ENCODE measurements around the gene GALNT12. TPM values are rescaled to one million over a fixed set of nuclear protein-coding genes. Genes with fewer than 3 reads are reported as not detected.

GALNT12 gene
- total RNA-seq, 4 donors from 2014 or later = 12.4 to 22.4 (median 16.2) TPM

GRCh38 chr9:98823666-98824334 is 16.3 kb downstream of the GALNT12 start:
- DNase-seq (ENCODE audit: extremely low spot score) = no peak
- Histone ChIP-seq H3K27me3 (no peaks in the 10 kb centered on the region), H3K4me1 (no peaks in the 10 kb centered on the region), H3K4me3 (no peak overlapping the region), H3K36me3 (peaks cover 0 to 27% (median 11%) of the 10 kb centered on the region in 4 donors), H3K27ac (replicated peaks in 1 of 4) (no peak overlapping the region), H3K9me3 (no peaks in the 10 kb centered on the region)
- WGBS = 100% methylated on average over 3 of the region's 3 CpGs
- TF ChIP-seq CTCF (IDR thresholded peaks at IDR 0.05) = no peak
- TF ChIP-seq EP300 (IDR thresholded peaks at IDR 0.05) = no peak
- intact Hi-C loops (cut with DNase I) = no loop called here

GRCh38 chr9:98825414-98825813 is 17.9 kb downstream of the GALNT12 start:
- Histone ChIP-seq H3K9me3 (no peaks in the 10 kb centered on the region), H3K4me3 (no peak overlapping the region), H3K27ac (replicated peaks in 1 of 4) (no peak overlapping the region), H3K27me3 (no peaks in the 10 kb centered on the region), H3K4me1 (no peaks in the 10 kb centered on the region), H3K36me3 (peaks cover 0 to 27% (median 14%) of the 10 kb centered on the region in 4 donors)
- intact Hi-C loops (cut with DNase I) = no loop called here
- no peak for TF ChIP-seq CTCF (IDR thresholded peaks at IDR 0.05)
- TF ChIP-seq POLR2A (IDR thresholded peaks at IDR 0.05; ENCODE audit: low read depth) = no peak
- 90% methylated on average over 3 of the region's 3 CpGs for WGBS
- no peak for DNase-seq (ENCODE audit: extremely low spot score)

- 95% methylated on average over 15 of the region's 20 CpGs for WGBS
- no peaks in the 10 kb centered on the region for H3K9me3 ChIP-seq
- no peaks in the 10 kb centered on the region for H3K27me3 ChIP-seq
- intact Hi-C loops (cut with DNase I) = no loop called here
- DNase-seq (ENCODE audit: extremely low spot score) = no peak
- H3K4me3 ChIP-seq = no peak overlapping the region
- no peaks in the 10 kb centered on the region for H3K4me1 ChIP-seq
- peaks cover 0 to 31% (median 15%) of the 10 kb centered on the region in 4 donors for H3K36me3 ChIP-seq
- H3K27ac ChIP-seq (replicated peaks in 1 of 4) = no peak overlapping the region
- TF ChIP-seq EP300 (IDR thresholded peaks at IDR 0.05) (no peak), POLR2AphosphoS5 (IDR thresholded peaks at IDR 0.05) (no peak), CTCF (IDR thresholded peaks at IDR 0.05) (no peak), POLR2A (IDR thresholded peaks at IDR 0.05; ENCODE audit: low read depth) (no peak)
These were observed 19.2 kb downstream of the GALNT12 start for GRCh38 chr9:98826716-98827115.

DNA sequence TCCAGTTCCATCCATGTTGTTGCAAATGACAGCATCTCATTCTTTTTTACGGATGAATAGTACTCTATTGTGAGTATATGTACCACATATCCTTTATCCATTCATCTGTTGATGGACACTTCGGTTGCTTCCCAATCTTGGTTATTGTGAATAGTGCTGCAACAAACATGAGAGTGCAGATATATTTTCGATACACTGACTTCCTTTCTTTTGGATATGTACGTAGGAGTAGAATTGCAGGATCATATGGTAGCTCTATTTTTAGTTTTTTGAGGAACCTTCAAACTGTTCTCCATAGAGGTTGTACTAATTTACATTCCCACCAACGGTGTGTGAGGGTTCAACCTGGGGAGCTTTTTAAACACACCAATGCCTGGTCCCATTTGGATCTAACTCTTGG is 22.3 kb downstream of the GALNT12 start:
- TF ChIP-seq EP300 (IDR thresholded peaks at IDR 0.05) (no peak), CTCF (IDR thresholded peaks at IDR 0.05) (no peak), POLR2AphosphoS5 (IDR thresholded peaks at IDR 0.05) (no peak), POLR2A (IDR thresholded peaks at IDR 0.05; ENCODE audit: low read depth) (no peak)
- H3K9me3 ChIP-seq = no peaks in the 10 kb centered on the region
- peaks cover 0 to 33% (median 10%) of the 10 kb centered on the region in 4 donors for H3K36me3 ChIP-seq
- no peak overlapping the region for H3K27ac ChIP-seq (replicated peaks in 1 of 4)
- intact Hi-C loops (cut with DNase I) = no loop called here
- no peak overlapping the region for H3K4me3 ChIP-seq
- H3K27me3 ChIP-seq = no peaks in the 10 kb centered on the region
- H3K4me1 ChIP-seq = no peaks in the 10 kb centered on the region
- DNase-seq (ENCODE audit: extremely low spot score) = no peak
- 86% methylated on average over 5 of the region's 5 CpGs for WGBS

DNA sequence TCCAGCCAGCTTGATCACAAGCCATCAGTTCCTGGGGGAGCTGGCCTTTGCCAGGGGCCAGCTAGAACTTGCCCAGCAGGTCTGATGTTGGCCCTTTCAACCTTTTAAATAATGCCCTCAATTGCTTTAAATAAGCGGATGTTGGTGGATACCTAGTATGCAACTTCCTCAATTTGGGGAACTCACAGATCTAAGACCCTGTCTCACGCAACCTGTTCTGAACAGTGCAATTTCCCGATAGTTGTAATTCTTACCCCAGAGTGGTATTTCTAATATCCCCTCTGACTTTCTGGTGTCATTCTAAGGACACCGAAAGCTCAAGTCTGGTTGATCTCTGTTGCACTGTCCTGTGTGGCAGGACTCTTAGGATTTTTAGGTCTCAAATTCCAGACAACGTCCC is 23.1 kb downstream of the GALNT12 start:
- Histone ChIP-seq H3K27ac (replicated peaks in 1 of 4) (no peak overlapping the region), H3K4me3 (no peak overlapping the region), H3K27me3 (no peaks in the 10 kb centered on the region), H3K36me3 (peaks cover 0 to 33% (median 10%) of the 10 kb centered on the region in 4 donors), H3K9me3 (no peaks in the 10 kb centered on the region), H3K4me1 (no peaks in the 10 kb centered on the region)
- 92% methylated on average over 5 of the region's 5 CpGs for WGBS
- no peak for DNase-seq (ENCODE audit: extremely low spot score)
- intact Hi-C loops (cut with DNase I) = no loop called here
- TF ChIP-seq CTCF (IDR thresholded peaks at IDR 0.05) (no peak), POLR2AphosphoS5 (IDR thresholded peaks at IDR 0.05) (no peak), POLR2A (IDR thresholded peaks at IDR 0.05; ENCODE audit: low read depth) (no peak)
